SK-N-SH (cell line): ENCODE results near the gene TOMT. TPM values are rescaled to one million over a fixed set of nuclear protein-coding genes. Genes with fewer than 3 reads are reported as not detected.

Source experiments
- CTCF ChIA-PET: fragments of 300-600, 350-600 bp; formaldehyde crosslinking; extraction: SDS; loops from one replicate; lab custom pipeline; 2021; lab: Yijun Ruan, JAX
- POLR2A ChIA-PET: fragments of 350-600 bp; sonication (Branson Sonifier 250); formaldehyde crosslinking; extraction: SDS; loops from one replicate; lab custom pipeline; 2020; ENCODE audit warnings: antibody characterized with exemption, inconsistent platforms; lab: Yijun Ruan, JAX
- DNase-seq: peaks from one replicate; pipeline ENCODE4 v3.0.0; 2012
- H2AFZ ChIP-seq: fragments of 200-600 bp; sonication (generic); 2 replicates; pipeline ENCODE4 v1.8.1; 2016; ENCODE audit warnings: antibody characterized with exemption, mild to moderate bottlenecking, low read depth
- H3F3A ChIP-seq: fragments of 200-600 bp; sonication (generic); replicated peaks from 2 replicates; pipeline ENCODE3; 2016; ENCODE audit warnings: antibody characterized with exemption, mild to moderate bottlenecking; ENCODE audit not compliant: insufficient read depth
- H3K27ac ChIP-seq, 2 experiments: fragments of 200-500 bp in 1 of 2; fragments of 200-600 bp in 1 of 2; sonication (Bioruptor generic) in 1 of 2; sonication (generic), shearing (Covaris generic) in 1 of 2; 2 replicates each; pipeline versions ENCODE4 v1.5.1 to v1.6.1; 2014 to 2016; ENCODE audit warnings: low read depth in 2 of 2, inconsistent platforms in 1 of 2, low read length in 1 of 2, mild to moderate bottlenecking in 1 of 2, mixed read lengths in 1 of 2
- H3K27me3 ChIP-seq: fragments of 200-600 bp; sonication (generic), shearing (Covaris generic); 2 replicates; pipeline ENCODE4 v1.6.1; 2016; ENCODE audit warnings: mixed run types; ENCODE audit not compliant: insufficient read depth
- H3K36me3 ChIP-seq, 2 experiments: fragments of 200-500 bp in 1 of 2; fragments of 200-600 bp in 1 of 2; sonication (Bioruptor generic) in 1 of 2; sonication (generic) in 1 of 2; replicated peaks in 1 of 2; 2 replicates each; pipeline versions ENCODE3 to v1.5.1; 2014 to 2016; ENCODE audit warnings: low read length in 1 of 2, mild to moderate bottlenecking in 1 of 2; ENCODE audit not compliant: insufficient read depth in 2 of 2, control insufficient read depth in 1 of 2
- H3K4me1 ChIP-seq, 2 experiments: fragments of 200-500 bp in 1 of 2; fragments of 200-600 bp in 1 of 2; sonication (Bioruptor generic) in 1 of 2; sonication (generic), shearing (Covaris generic) in 1 of 2; 2 replicates each; pipeline versions ENCODE4 v1.5.1 to v1.6.1; 2014 to 2016; ENCODE audit warnings: low read depth in 1 of 2, low read length in 1 of 2, mixed run types in 1 of 2; ENCODE audit not compliant: insufficient read depth in 2 of 2, control insufficient read depth in 1 of 2
- H3K4me2 ChIP-seq: fragments of 200-600 bp; sonication (generic), shearing (Covaris generic); 2 replicates; pipeline ENCODE4 v1.6.1; 2017; ENCODE audit warnings: mixed run types
- H3K4me3 ChIP-seq, 2 experiments: fragments of 200-500 bp in 1 of 2; fragments of 200-600 bp in 1 of 2; sonication (Bioruptor generic) in 1 of 2; sonication (generic), shearing (Covaris generic) in 1 of 2; 2 replicates each; pipeline versions ENCODE4 v1.5.1 to v1.8.1; 2014 to 2016; ENCODE audit warnings: low read depth in 2 of 2, inconsistent platforms in 1 of 2, low read length in 1 of 2, mild to moderate bottlenecking in 1 of 2, mixed read lengths in 1 of 2, moderate library complexity in 1 of 2
- H3K79me2 ChIP-seq: fragments of 200-600 bp; sonication (generic); 2 replicates; pipeline ENCODE4 v1.8.1; 2017; ENCODE audit warnings: mild to moderate bottlenecking; ENCODE audit not compliant: insufficient read depth
- H3K9ac ChIP-seq: fragments of 200-600 bp; sonication (generic); 2 replicates; pipeline ENCODE4 v1.6.1; 2017; ENCODE audit warnings: mixed run types
- H3K9me2 ChIP-seq: fragments of 200-600 bp; sonication (generic); 2 replicates; pipeline ENCODE4 v1.6.1; 2017; ENCODE audit warnings: mixed run types
- H3K9me3 ChIP-seq: fragments of 200-600 bp; sonication (generic); 2 replicates; pipeline ENCODE4 v1.6.1; 2017; ENCODE audit warnings: mixed run types, mild to moderate bottlenecking, moderate library complexity
- H4K20me1 ChIP-seq: fragments of 200-600 bp; sonication (generic); 2 replicates; pipeline ENCODE4 v1.6.1; 2017; ENCODE audit warnings: mild to moderate bottlenecking, mixed run types; ENCODE audit not compliant: insufficient read depth
- CHD2 ChIP-seq: fragments of 150-350 bp; IDR thresholded peaks from 2 replicates; pipeline ENCODE4 v1.6.1; 2018; ENCODE audit warnings: low read length; ENCODE audit not compliant: partially characterized antibody
- EP300 ChIP-seq, 2 experiments: IDR thresholded peaks; 2 replicates each; pipeline versions ENCODE4 v1.4.0 to v1.6.1; 2012; ENCODE audit warnings: borderline replicate concordance in 1 of 2, low read depth in 1 of 2, low read length in 1 of 2
- EZH2phosphoT487 ChIP-seq: fragments of 200-600 bp; sonication (generic); IDR thresholded peaks from 2 replicates; pipeline ENCODE4 v1.6.1; 2017; ENCODE audit warnings: low read depth, mixed run types, mild to moderate bottlenecking, antibody characterized with exemption, moderate library complexity, borderline replicate concordance
- FOSL2 ChIP-seq: IDR thresholded peaks from 2 replicates; pipeline ENCODE4 v1.4.0; 2012; ENCODE audit warnings: low read depth, mild to moderate bottlenecking, moderate library complexity, borderline replicate concordance
- FOXJ3 ChIP-seq: sonication (generic); formaldehyde crosslinking; IDR thresholded peaks from 2 replicates; pipeline ENCODE4 v1.5.1; 2020; ENCODE audit warnings: mild to moderate bottlenecking, missing genetic modification reagents
- GABPA ChIP-seq: IDR thresholded peaks from 2 replicates; pipeline ENCODE4 v1.4.0; 2012; ENCODE audit warnings: low read depth, mild to moderate bottlenecking
- MEF2A ChIP-seq: IDR thresholded peaks from 2 replicates; pipeline ENCODE4 v1.4.0; 2012; ENCODE audit warnings: low read depth, borderline replicate concordance
- MXI1 ChIP-seq: IDR thresholded peaks from 2 replicates; pipeline ENCODE4 v1.6.1; 2012; ENCODE audit warnings: mild to moderate bottlenecking, low read depth, low read length, improper control_type of control experiment
- NFIC ChIP-seq: IDR thresholded peaks from 2 replicates; pipeline ENCODE4 v1.4.0; 2012; ENCODE audit warnings: borderline replicate concordance
- NRF1 ChIP-seq: IDR thresholded peaks from 2 replicates; pipeline ENCODE4 v1.6.1; 2012; ENCODE audit warnings: low read depth, mild to moderate bottlenecking, low read length
- POLR2AphosphoS5 ChIP-seq: IDR thresholded peaks from 2 replicates; pipeline ENCODE4 v1.6.1; 2012; ENCODE audit warnings: low read depth, low read length
- RAD21 ChIP-seq: IDR thresholded peaks from 2 replicates; pipeline ENCODE4 v1.6.1; 2012; ENCODE audit warnings: mild to moderate bottlenecking, low read length
- RCOR1 ChIP-seq: fragments of 150-350 bp; IDR thresholded peaks from 2 replicates; pipeline ENCODE4 v1.6.1; 2017; ENCODE audit warnings: antibody characterized with exemption, low read length
- RFX5 ChIP-seq: IDR thresholded peaks from 2 replicates; pipeline ENCODE4 v1.6.1; 2012; ENCODE audit warnings: mild to moderate bottlenecking, improper control_type of control experiment, low read length
- RXRA ChIP-seq: IDR thresholded peaks from 2 replicates; pipeline ENCODE4 v1.4.0; 2012; ENCODE audit warnings: low read depth, mild to moderate bottlenecking, borderline replicate concordance
- SIN3A ChIP-seq: IDR thresholded peaks from 2 replicates; pipeline ENCODE4 v1.6.1; 2012; ENCODE audit warnings: low read depth, mild to moderate bottlenecking, low read length, moderate library complexity, borderline replicate concordance
- TAF1 ChIP-seq: IDR thresholded peaks from 2 replicates; pipeline ENCODE4 v1.6.1; 2012; ENCODE audit warnings: low read depth, mild to moderate bottlenecking, low read length, moderate library complexity, borderline replicate concordance
- WGBS: methylation state at CpG from one replicate; pipeline ENCODE4 v1.1.6; 2017; ENCODE audit warnings: low lambda C conversion rate; 5-methylcytosine and 5-hydroxymethylcytosine counted together
- polyA plus RNA-seq, 3 experiments: library from polyadenylated mRNA; depleted of rRNA; stranded (reverse); fragments of >200 nt; gene quantifications; 2 replicates each; pipeline ENCODE4 v1.2.3, GENCODE V29; 2012
- TF ChIP-seq, protein P1 (sequence below): IDR thresholded peaks from 2 replicates; pipeline ENCODE4 v1.6.1; 2012; ENCODE audit warnings: mild to moderate bottlenecking, low read depth, low read length, moderate library complexity
- TF ChIP-seq, protein P2 (sequence below): fragments of 150-350 bp; IDR thresholded peaks from 2 replicates; pipeline ENCODE4 v1.6.1; 2016; ENCODE audit warnings: mild to moderate bottlenecking, low read depth, low read length
- TF ChIP-seq, protein P3 (sequence below): IDR thresholded peaks from 2 replicates; pipeline ENCODE4 v1.4.0; 2012; ENCODE audit warnings: low read depth, borderline replicate concordance

TOMT gene
- polyA plus RNA-seq, 1 of the 3 experiments (the other 2 are of a cell fraction), result not detected

DNA sequence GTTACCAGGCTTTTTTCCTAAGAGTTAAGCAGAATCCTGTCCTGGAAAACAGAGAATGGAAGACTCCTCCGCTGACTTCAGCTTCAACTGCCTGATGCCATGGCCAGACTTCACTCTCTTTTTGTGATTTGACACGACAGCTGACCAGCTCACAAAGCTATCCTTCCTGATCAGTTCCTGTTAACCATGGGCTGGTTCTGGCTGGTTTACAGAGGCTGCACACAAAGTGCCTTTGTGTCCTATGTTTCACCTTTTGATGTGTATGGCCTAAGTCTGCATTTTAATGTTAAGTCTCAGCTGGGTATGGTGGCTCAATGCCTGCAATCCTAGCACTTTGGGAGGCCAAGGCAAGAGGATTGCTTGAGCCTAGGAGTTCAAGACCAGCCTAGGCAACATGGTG lies 40.9 kb downstream of the TOMT start:
- H3K27ac ChIP-seq, result no peak overlapping the region
- no peaks in the 10 kb centered on the region for H3K27me3 ChIP-seq
- no peak overlapping the region for H2AFZ ChIP-seq
- H3K9ac ChIP-seq, result no peak overlapping the region
- H3K9me3 ChIP-seq, result no peaks in the 10 kb centered on the region
- CTCF ChIA-PET, result interaction anchor here (0.9 to 1.9 kb wide), 3 partner anchors 10 to 284 kb away, joined by 3 to 7 read pairs (median 5); no protein-coding TSS in a partner anchor
- no peaks in the 10 kb centered on the region for H3K36me3 ChIP-seq
- H3K79me2 ChIP-seq, result no peaks in the 10 kb centered on the region
- no peaks in the 10 kb centered on the region for H3F3A ChIP-seq
- H3K4me3 ChIP-seq, result no peak overlapping the region
- TF ChIP-seq SIN3A, result no peak
- TF ChIP-seq, protein P1, sequence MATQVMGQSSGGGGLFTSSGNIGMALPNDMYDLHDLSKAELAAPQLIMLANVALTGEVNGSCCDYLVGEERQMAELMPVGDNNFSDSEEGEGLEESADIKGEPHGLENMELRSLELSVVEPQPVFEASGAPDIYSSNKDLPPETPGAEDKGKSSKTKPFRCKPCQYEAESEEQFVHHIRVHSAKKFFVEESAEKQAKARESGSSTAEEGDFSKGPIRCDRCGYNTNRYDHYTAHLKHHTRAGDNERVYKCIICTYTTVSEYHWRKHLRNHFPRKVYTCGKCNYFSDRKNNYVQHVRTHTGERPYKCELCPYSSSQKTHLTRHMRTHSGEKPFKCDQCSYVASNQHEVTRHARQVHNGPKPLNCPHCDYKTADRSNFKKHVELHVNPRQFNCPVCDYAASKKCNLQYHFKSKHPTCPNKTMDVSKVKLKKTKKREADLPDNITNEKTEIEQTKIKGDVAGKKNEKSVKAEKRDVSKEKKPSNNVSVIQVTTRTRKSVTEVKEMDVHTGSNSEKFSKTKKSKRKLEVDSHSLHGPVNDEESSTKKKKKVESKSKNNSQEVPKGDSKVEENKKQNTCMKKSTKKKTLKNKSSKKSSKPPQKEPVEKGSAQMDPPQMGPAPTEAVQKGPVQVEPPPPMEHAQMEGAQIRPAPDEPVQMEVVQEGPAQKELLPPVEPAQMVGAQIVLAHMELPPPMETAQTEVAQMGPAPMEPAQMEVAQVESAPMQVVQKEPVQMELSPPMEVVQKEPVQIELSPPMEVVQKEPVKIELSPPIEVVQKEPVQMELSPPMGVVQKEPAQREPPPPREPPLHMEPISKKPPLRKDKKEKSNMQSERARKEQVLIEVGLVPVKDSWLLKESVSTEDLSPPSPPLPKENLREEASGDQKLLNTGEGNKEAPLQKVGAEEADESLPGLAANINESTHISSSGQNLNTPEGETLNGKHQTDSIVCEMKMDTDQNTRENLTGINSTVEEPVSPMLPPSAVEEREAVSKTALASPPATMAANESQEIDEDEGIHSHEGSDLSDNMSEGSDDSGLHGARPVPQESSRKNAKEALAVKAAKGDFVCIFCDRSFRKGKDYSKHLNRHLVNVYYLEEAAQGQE, result no peak
- TF ChIP-seq MEF2A, result no peak
- TF ChIP-seq GABPA, result no peak
- TF ChIP-seq, protein P2, sequence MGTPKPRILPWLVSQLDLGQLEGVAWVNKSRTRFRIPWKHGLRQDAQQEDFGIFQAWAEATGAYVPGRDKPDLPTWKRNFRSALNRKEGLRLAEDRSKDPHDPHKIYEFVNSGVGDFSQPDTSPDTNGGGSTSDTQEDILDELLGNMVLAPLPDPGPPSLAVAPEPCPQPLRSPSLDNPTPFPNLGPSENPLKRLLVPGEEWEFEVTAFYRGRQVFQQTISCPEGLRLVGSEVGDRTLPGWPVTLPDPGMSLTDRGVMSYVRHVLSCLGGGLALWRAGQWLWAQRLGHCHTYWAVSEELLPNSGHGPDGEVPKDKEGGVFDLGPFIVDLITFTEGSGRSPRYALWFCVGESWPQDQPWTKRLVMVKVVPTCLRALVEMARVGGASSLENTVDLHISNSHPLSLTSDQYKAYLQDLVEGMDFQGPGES, result no peak
- no peak for TF ChIP-seq RCOR1
- no peak for TF ChIP-seq CHD2
- no peak for TF ChIP-seq FOSL2
- TF ChIP-seq, protein P3, sequence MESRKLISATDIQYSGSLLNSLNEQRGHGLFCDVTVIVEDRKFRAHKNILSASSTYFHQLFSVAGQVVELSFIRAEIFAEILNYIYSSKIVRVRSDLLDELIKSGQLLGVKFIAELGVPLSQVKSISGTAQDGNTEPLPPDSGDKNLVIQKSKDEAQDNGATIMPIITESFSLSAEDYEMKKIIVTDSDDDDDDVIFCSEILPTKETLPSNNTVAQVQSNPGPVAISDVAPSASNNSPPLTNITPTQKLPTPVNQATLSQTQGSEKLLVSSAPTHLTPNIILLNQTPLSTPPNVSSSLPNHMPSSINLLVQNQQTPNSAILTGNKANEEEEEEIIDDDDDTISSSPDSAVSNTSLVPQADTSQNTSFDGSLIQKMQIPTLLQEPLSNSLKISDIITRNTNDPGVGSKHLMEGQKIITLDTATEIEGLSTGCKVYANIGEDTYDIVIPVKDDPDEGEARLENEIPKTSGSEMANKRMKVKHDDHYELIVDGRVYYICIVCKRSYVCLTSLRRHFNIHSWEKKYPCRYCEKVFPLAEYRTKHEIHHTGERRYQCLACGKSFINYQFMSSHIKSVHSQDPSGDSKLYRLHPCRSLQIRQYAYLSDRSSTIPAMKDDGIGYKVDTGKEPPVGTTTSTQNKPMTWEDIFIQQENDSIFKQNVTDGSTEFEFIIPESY, result no peak
- no peak for TF ChIP-seq RFX5
- TF ChIP-seq RAD21, result no peak
- no peak for TF ChIP-seq RXRA
- no peak for TF ChIP-seq TAF1
- TF ChIP-seq NRF1, result no peak
- no peak for TF ChIP-seq NFIC
- TF ChIP-seq EP300 (IDR thresholded peaks at IDR 0.05; ENCODE audit: borderline replicate concordance in 1 of 2, low read depth in 1 of 2, low read length in 1 of 2), result no peak
- no peak for TF ChIP-seq FOXJ3 (CRISPR knock-in tag)
- TF ChIP-seq EZH2phosphoT487, result no peak
- TF ChIP-seq POLR2AphosphoS5, result no peak
- no peak for TF ChIP-seq MXI1
- H3K9me2 ChIP-seq, result no peaks in the 10 kb centered on the region
- H4K20me1 ChIP-seq, result no peaks in the 10 kb centered on the region
- H3K4me1 ChIP-seq, result no peaks in the 10 kb centered on the region; a peak in 1 of 4 replicates
- POLR2A ChIA-PET, result no interaction called here
- WGBS, result 22% methylated on average over 2 of the region's 2 CpGs
- H3K4me2 ChIP-seq, result no peak overlapping the region
- no peak for DNase-seq
